Measurements from ENCODE around the gene ERVFRD-1.

GRCh38 chr6:11129908-11130565, 18.5 kb upstream of the ERVFRD-1 start:
- TF ChIP-seq CTCF (IDR thresholded peaks at IDR 0.05), result no peak
- TF ChIP-seq POLR2A (IDR thresholded peaks at IDR 0.05), result no peak
- TF ChIP-seq POLR2AphosphoS5 (IDR thresholded peaks at IDR 0.05; ENCODE audit: insufficient read depth in 1 of 2, low read depth in 1 of 2), result no peak
